HEK293 (cell line): ENCODE data around the gene GPC2.

ENCODE experiments used
- CTCF ChIA-PET: fragments of 350-600 bp; formaldehyde crosslinking; extraction: SDS; loops from one replicate; lab custom pipeline; 2021; ENCODE audit warnings: antibody characterized with exemption; lab: Yijun Ruan, JAX
- POLR2A ChIA-PET: fragments of 300-600 bp; formaldehyde crosslinking; extraction: SDS; loops from one replicate; lab custom pipeline; 2020; ENCODE audit warnings: antibody characterized with exemption, inconsistent platforms; lab: Yijun Ruan, JAX
- H3K27ac ChIP-seq: fragments of 200-500 bp; sonication (Bioruptor generic); 2 replicates; pipeline ENCODE4 v1.5.1; 2014; ENCODE audit warnings: low read depth, low read length, control low read depth, inconsistent platforms; ENCODE audit errors: extremely low read depth
- H3K36me3 ChIP-seq, 2 experiments: fragments of 200-500 bp in 1 of 2; sonication (Bioruptor generic) in 1 of 2; 1 replicate in 1 of 2; 2 replicates in 1 of 2; pipeline ENCODE4 v1.5.1; 2014 to 2017; ENCODE audit warnings: inconsistent platforms in 2 of 2, low read length in 2 of 2; ENCODE audit not compliant: control insufficient read depth in 2 of 2, insufficient read depth in 1 of 2
- H3K4me1 ChIP-seq: fragments of 200-500 bp; sonication (Bioruptor generic); 2 replicates; pipeline ENCODE4 v1.5.1; 2014; ENCODE audit warnings: mild to moderate bottlenecking, low read length, inconsistent platforms; ENCODE audit not compliant: control insufficient read depth, insufficient read depth
- H3K4me3 ChIP-seq: 2 replicates; pipeline ENCODE4 v1.5.1; 2011; ENCODE audit warnings: low read depth, mild to moderate bottlenecking, control low read depth, low read length, moderate library complexity
- H3K9me3 ChIP-seq: fragments of 200-500 bp; sonication (Bioruptor generic); 2 replicates; pipeline ENCODE4 v1.5.1; 2014; ENCODE audit warnings: low read depth, low read length, inconsistent platforms; ENCODE audit not compliant: control insufficient read depth, insufficient read depth
- HIC1 ChIP-seq: fragments of 450-650 bp; formaldehyde crosslinking; IDR thresholded peaks from 2 replicates; pipeline ENCODE4 v1.5.1; 2016; ENCODE audit warnings: missing biosample characterization, missing genetic modification characterization
- KLF1 ChIP-seq: fragments of 450-650 bp; formaldehyde crosslinking; IDR thresholded peaks from 2 replicates; pipeline ENCODE4 v1.5.1; 2016; ENCODE audit warnings: missing biosample characterization, missing genetic modification characterization
- KLF8 ChIP-seq: fragments of 450-650 bp; formaldehyde crosslinking; IDR thresholded peaks from 2 replicates; pipeline ENCODE4 v1.5.1; 2016; ENCODE audit warnings: missing biosample characterization, missing genetic modification characterization
- PBX3 ChIP-seq: sonication (generic); formaldehyde crosslinking; IDR thresholded peaks from 2 replicates; pipeline ENCODE4 v1.8.1; 2022; ENCODE audit warnings: mild to moderate bottlenecking, moderate library complexity, missing genetic modification reagents
- PRDM1 ChIP-seq: fragments of 450-650 bp; formaldehyde crosslinking; IDR thresholded peaks from 2 replicates; pipeline ENCODE4; 2016; ENCODE audit warnings: missing biosample characterization, missing genetic modification characterization
- SALL2 ChIP-seq: fragments of 450-650 bp; formaldehyde crosslinking; IDR thresholded peaks from 2 replicates; pipeline ENCODE4 v1.5.0; 2017; ENCODE audit warnings: missing biosample characterization, mild to moderate bottlenecking, missing genetic modification characterization, borderline replicate concordance
- SCRT1 ChIP-seq: fragments of 450-650 bp; formaldehyde crosslinking; IDR thresholded peaks from 2 replicates; pipeline ENCODE4 v1.5.1; 2016; ENCODE audit warnings: missing biosample characterization, missing genetic modification characterization, borderline replicate concordance
- SCRT2 ChIP-seq: fragments of 450-650 bp; formaldehyde crosslinking; IDR thresholded peaks from 2 replicates; pipeline ENCODE4 v1.5.1; 2016; ENCODE audit warnings: missing biosample characterization, missing genetic modification characterization
- ZBTB1 ChIP-seq: fragments of 450-650 bp; formaldehyde crosslinking; IDR thresholded peaks from 2 replicates; pipeline ENCODE4 v1.5.1; 2016; ENCODE audit warnings: missing biosample characterization, missing genetic modification characterization
- ZBTB17 ChIP-seq: fragments of 450-650 bp; formaldehyde crosslinking; IDR thresholded peaks from 2 replicates; pipeline ENCODE4 v1.5.1; 2016; ENCODE audit warnings: missing biosample characterization, missing genetic modification characterization
- ZBTB8A ChIP-seq: fragments of 450-650 bp; formaldehyde crosslinking; IDR thresholded peaks from 2 replicates; pipeline ENCODE4 v1.5.1; 2016; ENCODE audit warnings: missing biosample characterization, missing genetic modification characterization
- ZFP69B ChIP-seq: fragments of 450-650 bp; formaldehyde crosslinking; IDR thresholded peaks from 2 replicates; pipeline ENCODE4 v1.5.1; 2016; ENCODE audit warnings: missing biosample characterization, missing genetic modification characterization
- ZIC2 ChIP-seq: fragments of 450-650 bp; formaldehyde crosslinking; IDR thresholded peaks from 2 replicates; pipeline ENCODE4 v1.5.1; 2016; ENCODE audit warnings: missing biosample characterization, missing genetic modification characterization
- ZNF138 ChIP-seq: fragments of 450-650 bp; formaldehyde crosslinking; IDR thresholded peaks from 2 replicates; pipeline ENCODE4 v1.5.1; 2016; ENCODE audit warnings: missing biosample characterization, missing genetic modification characterization, borderline replicate concordance
- ZNF140 ChIP-seq: fragments of 450-650 bp; formaldehyde crosslinking; IDR thresholded peaks from 2 replicates; pipeline ENCODE4 v1.5.1; 2016; ENCODE audit warnings: missing biosample characterization, missing genetic modification characterization
- ZNF157 ChIP-seq: fragments of 450-650 bp; formaldehyde crosslinking; IDR thresholded peaks from 2 replicates; pipeline ENCODE4 v1.5.1; 2016; ENCODE audit warnings: missing biosample characterization, missing genetic modification characterization
- ZNF184 ChIP-seq: fragments of 450-650 bp; IDR thresholded peaks from 2 replicates; pipeline ENCODE4 v1.5.1; 2018; ENCODE audit warnings: missing biosample characterization, mild to moderate bottlenecking, missing genetic modification characterization
- ZNF211 ChIP-seq: fragments of 450-650 bp; formaldehyde crosslinking; IDR thresholded peaks from 2 replicates; pipeline ENCODE4 v1.5.1; 2016; ENCODE audit warnings: low read depth, missing biosample characterization, missing genetic modification characterization
- ZNF558 ChIP-seq: fragments of 450-650 bp; formaldehyde crosslinking; IDR thresholded peaks from 2 replicates; pipeline ENCODE4 v1.5.1; 2016; ENCODE audit warnings: missing biosample characterization, missing genetic modification characterization
- ZNF670 ChIP-seq: fragments of 450-650 bp; formaldehyde crosslinking; IDR thresholded peaks from 2 replicates; pipeline ENCODE4 v1.5.1; 2016; ENCODE audit warnings: missing biosample characterization, missing genetic modification characterization, low read depth
- ZNF704 ChIP-seq: fragments of 450-650 bp; formaldehyde crosslinking; IDR thresholded peaks from 2 replicates; pipeline ENCODE4 v1.5.1; 2016; ENCODE audit warnings: missing biosample characterization, missing genetic modification characterization
- ZNF785 ChIP-seq: fragments of 450-650 bp; formaldehyde crosslinking; IDR thresholded peaks from 2 replicates; pipeline ENCODE4 v1.5.1; 2016; ENCODE audit warnings: missing biosample characterization, missing genetic modification characterization

GPC2 gene

GRCh38 chr7:100163871-100164270 lies 13.3 kb downstream of the GPC2 start:
- Histone ChIP-seq H3K9me3 (no peaks in the 10 kb centered on the region), H3K27ac (no peak overlapping the region), H3K4me1 (peaks cover 8% of the 10 kb centered on the region), H3K36me3 (no peaks in the 10 kb centered on the region), H3K4me3 (no peak overlapping the region)
- TF ChIP-seq PRDM1 (tag by site-specific recombination) (0 out of 2 replicates have a peak, but pooled peaks have one; percentile 26), ZFP69B (tag by site-specific recombination) (no peak)
- CTCF ChIA-PET: interaction anchor here (0.6 kb wide), 1 partner anchor 102 kb away, joined by 3 read pairs; no protein-coding TSS in a partner anchor
- POLR2A ChIA-PET: interaction anchor here (1.4 kb wide), 1 partner anchor 15 kb away, joined by 6 read pairs; the partner anchor contains the start of gene LAMTOR4

- no peaks in the 10 kb centered on the region for H3K36me3 ChIP-seq
- CTCF ChIA-PET: interaction anchor here (0.6 to 0.7 kb wide), 2 partner anchors 30 to 55 kb away, joined by 3 to 6 read pairs; no protein-coding TSS in a partner anchor
- H3K4me1 ChIP-seq: peaks cover 8% of the 10 kb centered on the region
- no peaks in the 10 kb centered on the region for H3K9me3 ChIP-seq
- no peak overlapping the region for H3K27ac ChIP-seq
- H3K4me3 ChIP-seq: no peak overlapping the region
- TF ChIP-seq PBX3 (CRISPR knock-in tag): no peak
- TF ChIP-seq ZBTB17 (tag by site-specific recombination): peak; percentile 50; the same call in 1 of the 2 replicates
- no peak for TF ChIP-seq ZNF157 (tag by site-specific recombination)
- peak; percentile 42; the same call in 1 of the 2 replicates for TF ChIP-seq KLF1 (tag by site-specific recombination)
- TF ChIP-seq ZNF785: no peak
- TF ChIP-seq ZNF670: no peak
- TF ChIP-seq SALL2 (tag by site-specific recombination): no peak
- TF ChIP-seq ZBTB8A (tag by site-specific recombination): peak; percentile 17; the same call in 1 of the 2 replicates
- TF ChIP-seq KLF8 (tag by site-specific recombination): no peak
- TF ChIP-seq HIC1 (tag by site-specific recombination): peak; percentile 31; the same call in 1 of the 2 replicates
- TF ChIP-seq ZNF140: no peak
- TF ChIP-seq ZNF704: no peak
- no peak for TF ChIP-seq ZNF558 (tag by site-specific recombination)
- peak; percentile 63 for TF ChIP-seq ZIC2 (tag by site-specific recombination)
- peak; percentile 67 for TF ChIP-seq SCRT1 (tag by site-specific recombination)
- TF ChIP-seq SCRT2 (tag by site-specific recombination): peak; percentile 96
- no peak for TF ChIP-seq ZBTB1 (tag by site-specific recombination)
- TF ChIP-seq ZNF184 (tag by site-specific recombination): no peak
- no peak for TF ChIP-seq ZNF211 (tag by site-specific recombination)
- TF ChIP-seq ZNF138 (tag by site-specific recombination): no peak
- TF ChIP-seq, all 188 proteins: peak for 7
- POLR2A ChIA-PET: interaction anchor here (0.7 to 1.4 kb wide), 2 partner anchors 14 to 28 kb away, joined by 4 to 6 read pairs; partner anchors contain the start of gene LAMTOR4
These were observed 14.1 kb downstream of the GPC2 start for GRCh38 chr7:100163006-100163531.
